H9 (cell line): ENCODE results near the gene JUP. TPM values are rescaled to one million over a fixed set of nuclear protein-coding genes. Genes with fewer than 3 reads are reported as not detected.

Source experiments
- DNase-seq: peaks from one replicate; pipeline ENCODE4 v3.0.0-alpha.2; 2017
- H2AFZ ChIP-seq: one replicate; pipeline ENCODE4 v1.6.1; 2013; ENCODE audit warnings: mild to moderate bottlenecking, low read length, control low read depth, moderate library complexity
- H2AK5ac ChIP-seq: 2 replicates; pipeline ENCODE4 v1.6.1; 2013; ENCODE audit warnings: low read length, control low read depth, mixed read lengths; ENCODE audit not compliant: insufficient read length
- H2BK120ac ChIP-seq: one replicate; pipeline ENCODE4 v1.6.1; 2013; ENCODE audit warnings: low read depth, mild to moderate bottlenecking, low read length, control low read depth, inconsistent platforms; ENCODE audit not compliant: poor library complexity, severe bottlenecking
- H2BK12ac ChIP-seq: 2 replicates; pipeline ENCODE4 v1.6.1; 2013; ENCODE audit warnings: low read length, control low read depth, mixed read lengths, low read depth; ENCODE audit not compliant: insufficient read length
- H2BK15ac ChIP-seq: 2 replicates; pipeline ENCODE4 v1.6.1; 2013; ENCODE audit warnings: low read depth, low read length, control low read depth
- H2BK20ac ChIP-seq: one replicate; pipeline ENCODE4 v1.6.1; 2013; ENCODE audit warnings: low read depth, mild to moderate bottlenecking, low read length, control low read depth, inconsistent platforms; ENCODE audit not compliant: poor library complexity, severe bottlenecking
- H2BK5ac ChIP-seq: 2 replicates; pipeline ENCODE4 v1.6.1; 2013; ENCODE audit warnings: low read length, control low read depth, mixed read lengths; ENCODE audit not compliant: insufficient read length
- H3K14ac ChIP-seq: 2 replicates; pipeline ENCODE4 v1.6.1; 2013; ENCODE audit warnings: low read length, control low read depth; ENCODE audit not compliant: insufficient read depth
- H3K18ac ChIP-seq: 2 replicates; pipeline ENCODE4 v1.6.1; 2013; ENCODE audit warnings: low read depth, mild to moderate bottlenecking, mixed read lengths, low read length, control low read depth; ENCODE audit not compliant: insufficient read length
- H3K23ac ChIP-seq: 2 replicates; pipeline ENCODE4 v1.6.1; 2013; ENCODE audit warnings: low read length, control low read depth, mixed read lengths, low read depth; ENCODE audit not compliant: insufficient read length
- H3K23me2 ChIP-seq: 2 replicates; pipeline ENCODE4 v1.6.1; 2013; ENCODE audit warnings: low read depth, mild to moderate bottlenecking, mixed read lengths, low read length, control low read depth; ENCODE audit not compliant: insufficient read length, poor library complexity, severe bottlenecking
- H3K27ac ChIP-seq: 2 replicates; pipeline ENCODE4 v1.5.1; 2013; ENCODE audit warnings: low read length, control low read depth, mixed read lengths, low read depth; ENCODE audit not compliant: insufficient read length
- H3K27me3 ChIP-seq: 2 replicates; pipeline ENCODE4 v1.6.1; 2013; ENCODE audit warnings: low read length, control low read depth, inconsistent platforms; ENCODE audit not compliant: insufficient read depth
- H3K4ac ChIP-seq: 2 replicates; pipeline ENCODE4 v1.6.1; 2013; ENCODE audit warnings: low read depth, mild to moderate bottlenecking, control low read depth, inconsistent platforms, low read length, moderate library complexity
- H3K4me1 ChIP-seq: 2 replicates; pipeline ENCODE4 v1.6.1; 2013; ENCODE audit warnings: low read length, control low read depth, inconsistent platforms; ENCODE audit not compliant: insufficient read depth
- H3K4me2 ChIP-seq: 2 replicates; pipeline ENCODE4 v1.6.1; 2013; ENCODE audit warnings: low read length, control low read depth, mixed read lengths; ENCODE audit not compliant: insufficient read length, insufficient read depth
- H3K56ac ChIP-seq: 2 replicates; pipeline ENCODE4 v1.6.1; 2013; ENCODE audit warnings: low read depth, mild to moderate bottlenecking, mixed read lengths, low read length, control low read depth; ENCODE audit not compliant: insufficient read length
- H3K79me1 ChIP-seq: 2 replicates; pipeline ENCODE4 v1.6.1; 2013; ENCODE audit warnings: low read depth, mild to moderate bottlenecking, moderate library complexity, low read length, control low read depth, inconsistent platforms; ENCODE audit not compliant: insufficient read depth, poor library complexity, severe bottlenecking
- H3K79me2 ChIP-seq: 2 replicates; pipeline ENCODE4 v1.6.1; 2013; ENCODE audit warnings: low read length, control low read depth, inconsistent platforms; ENCODE audit not compliant: insufficient read depth
- H3K9ac ChIP-seq: 2 replicates; pipeline ENCODE4 v1.6.1; 2013; ENCODE audit warnings: low read length, control low read depth, mixed read lengths; ENCODE audit not compliant: insufficient read length; ENCODE audit errors: extremely low read depth
- H3K9me3 ChIP-seq: one replicate; pipeline ENCODE4 v1.6.1; 2013; ENCODE audit warnings: low read depth, low read length, inconsistent platforms; ENCODE audit not compliant: control insufficient read depth
- H3T11ph ChIP-seq: one replicate; pipeline ENCODE4 v1.6.1; 2013; ENCODE audit warnings: mild to moderate bottlenecking, low read length, control low read depth, inconsistent platforms
- H4K20me1 ChIP-seq: one replicate; pipeline ENCODE4 v1.6.1; 2013; ENCODE audit not compliant: control insufficient read depth, insufficient read length, insufficient read depth
- H4K5ac ChIP-seq: 2 replicates; pipeline ENCODE4 v1.6.1; 2013; ENCODE audit warnings: low read depth, mild to moderate bottlenecking, mixed read lengths, low read length, control low read depth; ENCODE audit not compliant: insufficient read length
- H4K8ac ChIP-seq: replicated peaks from 2 replicates; pipeline ENCODE4 v1.6.1; 2013; ENCODE audit warnings: low read length, control low read depth, mixed read lengths, low read depth; ENCODE audit not compliant: insufficient read length
- H4K91ac ChIP-seq: 2 replicates; pipeline ENCODE4 v1.6.1; 2013; ENCODE audit warnings: low read depth, mild to moderate bottlenecking, moderate library complexity, mixed read lengths, low read length, control low read depth; ENCODE audit not compliant: insufficient read length
- H3K27ac Mint-ChIP-seq, 3 experiments: 2 replicates in 2 of 3; 3 replicates in 1 of 3; pipeline ENCODE4 v1.8.0; 2020 to 2021; ENCODE audit warnings: mixed read lengths in 3 of 3, mild to moderate bottlenecking in 1 of 3, moderate library complexity in 1 of 3
- H3K27me3 Mint-ChIP-seq: 2 replicates; pipeline ENCODE4 v1.8.0; 2021; ENCODE audit warnings: low read depth, mild to moderate bottlenecking, moderate library complexity, mixed read lengths
- H3K36me3 Mint-ChIP-seq, 3 experiments: 2 replicates in 2 of 3; 3 replicates in 1 of 3; pipeline ENCODE4 v1.8.0; 2020 to 2021; ENCODE audit warnings: low read depth in 3 of 3, mixed read lengths in 3 of 3; ENCODE audit not compliant: insufficient read depth in 1 of 3
- H3K4me1 Mint-ChIP-seq, 2 experiments: 2 replicates each; pipeline ENCODE4 v1.8.0; 2020; ENCODE audit warnings: mixed read lengths in 2 of 2
- H3K4me3 Mint-ChIP-seq, 2 experiments: 2 replicates in 1 of 2; 3 replicates in 1 of 2; pipeline ENCODE4 v1.8.0; 2020 to 2021; ENCODE audit warnings: mild to moderate bottlenecking in 2 of 2, mixed read lengths in 2 of 2, moderate library complexity in 1 of 2
- H3K9me3 Mint-ChIP-seq, 2 experiments: 2 replicates in 1 of 2; 3 replicates in 1 of 2; pipeline ENCODE4 v1.8.0; 2020; ENCODE audit warnings: mild to moderate bottlenecking in 2 of 2, mixed read lengths in 2 of 2, moderate library complexity in 1 of 2
- WGBS: extraction: QIAGEN DNeasy Blood & Tissue Kit; methylation state at CpG from one replicate; pipeline ENCODE4 v1.1.7; 2013; ENCODE audit warnings: missing lambda C conversion rate, low lambda C conversion rate, mixed read lengths; ENCODE audit not compliant: insufficient read length; ENCODE audit errors: extremely low coverage; 5-methylcytosine and 5-hydroxymethylcytosine counted together
- total RNA-seq: library from RNA; stranded (reverse); gene quantifications from 2 replicates; pipeline ENCODE4 v1.2.1, GENCODE V29; 2021
- TF ChIP-seq, protein P1 (sequence below): fragments of 200-600 bp; sonication (generic); conservative IDR thresholded peaks from 3 replicates; pipeline ENCODE4 v1.8.0; 2021; ENCODE audit warnings: antibody characterized with exemption, mild to moderate bottlenecking

The JUP gene
- total RNA-seq, 1 experiment from 2014 or later = 90.1 TPM

DNA sequence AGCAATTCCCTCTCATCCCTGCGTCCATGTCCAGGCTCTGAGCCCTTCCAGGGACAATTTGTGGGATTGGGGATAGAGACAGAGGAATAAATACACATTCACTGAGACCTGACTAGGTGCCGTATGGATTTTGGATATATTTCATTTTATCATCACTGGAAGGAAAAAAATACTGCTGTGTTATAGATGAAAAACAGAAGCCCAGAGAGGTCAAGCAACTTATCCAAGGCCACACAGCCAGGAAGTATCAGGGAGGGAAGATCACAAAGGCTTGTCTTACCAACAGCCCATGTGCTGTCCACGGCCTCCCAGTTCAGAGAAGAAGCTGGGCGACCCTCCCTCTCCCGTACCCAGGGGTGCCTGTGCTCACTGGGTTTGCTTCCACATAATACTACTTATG lies 46.0 kb downstream of the JUP start:
- H3K56ac ChIP-seq = no peak overlapping the region
- peaks cover 25% of the 10 kb centered on the region for H3K27me3 Mint-ChIP-seq
- H3K79me2 ChIP-seq = no peaks in the 10 kb centered on the region
- H2AK5ac ChIP-seq = no peak overlapping the region
- no peak for DNase-seq
- H2BK20ac ChIP-seq = no peak overlapping the region
- no peaks in the 10 kb centered on the region for H3K23me2 ChIP-seq
- H3K4me2 ChIP-seq = no peak overlapping the region
- no peak overlapping the region for H4K5ac ChIP-seq
- H3K36me3 Mint-ChIP-seq = no peaks in the 10 kb centered on the region
- no CpG with 5 or more reads among the region's 5 CpGs for WGBS
- H3K18ac ChIP-seq = no peak overlapping the region
- no peak overlapping the region; a peak in 1 of 7 replicates for H3K27ac Mint-ChIP-seq
- no peaks in the 10 kb centered on the region for H3K4me1 ChIP-seq
- no peak overlapping the region for H2AFZ ChIP-seq
- H3T11ph ChIP-seq = no peak overlapping the region
- no peak overlapping the region for H3K4me3 Mint-ChIP-seq
- TF ChIP-seq, protein P1, sequence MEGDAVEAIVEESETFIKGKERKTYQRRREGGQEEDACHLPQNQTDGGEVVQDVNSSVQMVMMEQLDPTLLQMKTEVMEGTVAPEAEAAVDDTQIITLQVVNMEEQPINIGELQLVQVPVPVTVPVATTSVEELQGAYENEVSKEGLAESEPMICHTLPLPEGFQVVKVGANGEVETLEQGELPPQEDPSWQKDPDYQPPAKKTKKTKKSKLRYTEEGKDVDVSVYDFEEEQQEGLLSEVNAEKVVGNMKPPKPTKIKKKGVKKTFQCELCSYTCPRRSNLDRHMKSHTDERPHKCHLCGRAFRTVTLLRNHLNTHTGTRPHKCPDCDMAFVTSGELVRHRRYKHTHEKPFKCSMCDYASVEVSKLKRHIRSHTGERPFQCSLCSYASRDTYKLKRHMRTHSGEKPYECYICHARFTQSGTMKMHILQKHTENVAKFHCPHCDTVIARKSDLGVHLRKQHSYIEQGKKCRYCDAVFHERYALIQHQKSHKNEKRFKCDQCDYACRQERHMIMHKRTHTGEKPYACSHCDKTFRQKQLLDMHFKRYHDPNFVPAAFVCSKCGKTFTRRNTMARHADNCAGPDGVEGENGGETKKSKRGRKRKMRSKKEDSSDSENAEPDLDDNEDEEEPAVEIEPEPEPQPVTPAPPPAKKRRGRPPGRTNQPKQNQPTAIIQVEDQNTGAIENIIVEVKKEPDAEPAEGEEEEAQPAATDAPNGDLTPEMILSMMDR = no peak
- no peak overlapping the region for H2BK15ac ChIP-seq
- H3K4me1 Mint-ChIP-seq = peaks cover 10 to 29% of the 10 kb centered on the region in 2 experiments
- no peak overlapping the region for H4K91ac ChIP-seq
- no peak overlapping the region for H2BK5ac ChIP-seq
- H3K14ac ChIP-seq = no peak overlapping the region
- H2BK120ac ChIP-seq = no peak overlapping the region
- H3K4ac ChIP-seq = no peak overlapping the region
- no peaks in the 10 kb centered on the region for H3K9me3 Mint-ChIP-seq
- no peak overlapping the region for H3K9ac ChIP-seq
- H3K9me3 ChIP-seq = no peaks in the 10 kb centered on the region
- no peak overlapping the region for H3K23ac ChIP-seq
- no peak overlapping the region for H4K8ac ChIP-seq
- peaks cover 4% of the 10 kb centered on the region; the same call in 1 of the 2 replicates for H3K27me3 ChIP-seq
- H3K79me1 ChIP-seq = no peaks in the 10 kb centered on the region
- no peak overlapping the region for H2BK12ac ChIP-seq
- no peak overlapping the region for H3K27ac ChIP-seq
- no peaks in the 10 kb centered on the region for H4K20me1 ChIP-seq
